WTC11 (cell line): ENCODE results near the gene THSD7B. TPM values are rescaled to one million over a fixed set of nuclear protein-coding genes. Genes with fewer than 3 reads are reported as not detected.
A peak's percentile ranks its signal among the peaks of the same experiment; 100 is the strongest.

Source experiments
- ATAC-seq: fragments of 200-7000 bp; cut with Tn5 transposase; 2 replicates; pipeline ENCODE4 v1.10.0; 2021; ENCODE audit warnings: mild to moderate bottlenecking, moderate library complexity
- CTCF ChIA-PET: fragments of 300-600 bp; sonication (Branson Sonifier 250); formaldehyde crosslinking; loops from one replicate; lab custom pipeline; 2021; ENCODE audit warnings: antibody characterized with exemption; lab: Charles Lee
- POLR2A ChIA-PET: fragments of 350-600 bp; sonication (Branson Sonifier 250); formaldehyde crosslinking; loops from one replicate; lab custom pipeline; 2021; ENCODE audit warnings: antibody characterized with exemption; lab: Charles Lee
- DNase-seq: peaks from one replicate; pipeline ENCODE4 v3.0.0; 2021; ENCODE audit warnings: low spot score
- H3K27ac Mint-ChIP-seq: 2 replicates; pipeline ENCODE4 v1.8.0; 2021; ENCODE audit warnings: mixed read lengths
- H3K27me3 Mint-ChIP-seq: 2 replicates; pipeline ENCODE4 v1.8.0; 2021; ENCODE audit warnings: low read depth, mild to moderate bottlenecking, moderate library complexity, mixed read lengths
- H3K36me3 Mint-ChIP-seq: 2 replicates; pipeline ENCODE4 v1.8.0; 2021; ENCODE audit warnings: mixed read lengths
- H3K4me1 Mint-ChIP-seq: 2 replicates; pipeline ENCODE4 v1.8.0; 2022; ENCODE audit warnings: mixed read lengths
- H3K4me3 Mint-ChIP-seq: 2 replicates; pipeline ENCODE4 v1.8.0; 2021; ENCODE audit warnings: mild to moderate bottlenecking, moderate library complexity, mixed read lengths
- H3K9me3 Mint-ChIP-seq: 2 replicates; pipeline ENCODE4 v1.8.0; 2021; ENCODE audit warnings: mixed read lengths
- ATF1 ChIP-seq: sonication (generic); formaldehyde crosslinking; IDR thresholded peaks from 2 replicates; pipeline ENCODE4 v1.8.1; 2023; ENCODE audit warnings: mild to moderate bottlenecking, moderate library complexity, missing genetic modification reagents
- ATF3 ChIP-seq: sonication (generic); formaldehyde crosslinking; conservative IDR thresholded peaks from 2 replicates; pipeline ENCODE4 v1.8.1; 2022; ENCODE audit warnings: mild to moderate bottlenecking, missing genetic modification reagents
- CREB1 ChIP-seq: sonication (generic); formaldehyde crosslinking; IDR thresholded peaks from 2 replicates; pipeline ENCODE4 v1.8.0; 2023; ENCODE audit warnings: mild to moderate bottlenecking, missing genetic modification reagents
- ESRRA ChIP-seq: sonication (generic); formaldehyde crosslinking; IDR thresholded peaks from 2 replicates; pipeline ENCODE4 v1.8.1; 2022; ENCODE audit warnings: mild to moderate bottlenecking, missing genetic modification reagents, borderline replicate concordance
- ETV6 ChIP-seq: sonication (generic); formaldehyde crosslinking; IDR thresholded peaks from 2 replicates; pipeline ENCODE4 v1.8.1; 2022; ENCODE audit warnings: mild to moderate bottlenecking, missing genetic modification reagents
- FOXJ3 ChIP-seq: sonication (generic); formaldehyde crosslinking; IDR thresholded peaks from 2 replicates; pipeline ENCODE4 v1.9.0; 2021; ENCODE audit warnings: missing genetic modification reagents, mild to moderate bottlenecking, borderline replicate concordance
- GRHL2 ChIP-seq: fragments of 250-450 bp; sonication (Bioruptor Pico); IDR thresholded peaks from 2 replicates; pipeline ENCODE4 v1.8.0; 2022; ENCODE audit warnings: mild to moderate bottlenecking, moderate library complexity; ENCODE audit not compliant: insufficient replicate concordance, severe bottlenecking
- HMGXB4 ChIP-seq: sonication (generic); formaldehyde crosslinking; IDR thresholded peaks from 2 replicates; pipeline ENCODE4 v1.8.1; 2023; ENCODE audit warnings: mild to moderate bottlenecking, moderate library complexity, missing genetic modification reagents
- JAZF1 ChIP-seq: fragments of 250-450 bp; sonication (Bioruptor Pico); IDR thresholded peaks from 2 replicates; pipeline ENCODE4 v1.9.0; 2021; ENCODE audit warnings: moderate library complexity, mild to moderate bottlenecking, inconsistent platforms
- NFE2L1 ChIP-seq: sonication (generic); formaldehyde crosslinking; IDR thresholded peaks from 2 replicates; pipeline ENCODE4 v1.8.1; 2023; ENCODE audit warnings: missing genetic modification reagents
- NR3C1 ChIP-seq: sonication (generic); formaldehyde crosslinking; conservative IDR thresholded peaks from 2 replicates; pipeline ENCODE4 v1.8.1; 2023; ENCODE audit warnings: low read depth, mild to moderate bottlenecking, missing genetic modification reagents
- OVOL2 ChIP-seq: fragments of 250-450 bp; sonication (Bioruptor Pico); IDR thresholded peaks from 2 replicates; pipeline ENCODE4 v1.9.0; 2021; ENCODE audit warnings: mild to moderate bottlenecking, borderline replicate concordance
- PRDM15 ChIP-seq: sonication (generic); formaldehyde crosslinking; IDR thresholded peaks from 2 replicates; pipeline ENCODE4 v1.8.0; 2022; ENCODE audit warnings: missing genetic modification reagents
- TEAD4 ChIP-seq: sonication (generic); formaldehyde crosslinking; IDR thresholded peaks from 2 replicates; pipeline ENCODE4 v1.8.0; 2022; ENCODE audit warnings: mild to moderate bottlenecking, missing genetic modification reagents
- TP53 ChIP-seq: sonication (generic); formaldehyde crosslinking; IDR thresholded peaks from 2 replicates; pipeline ENCODE4 v1.8.1; 2023; ENCODE audit warnings: mild to moderate bottlenecking, missing genetic modification reagents
- USF1 ChIP-seq: sonication (generic); formaldehyde crosslinking; IDR thresholded peaks from 2 replicates; pipeline ENCODE4 v1.8.0; 2022; ENCODE audit warnings: mild to moderate bottlenecking, missing genetic modification reagents
- ZNF121 ChIP-seq: sonication (generic); formaldehyde crosslinking; IDR thresholded peaks from 2 replicates; pipeline ENCODE4 v1.8.0; 2023; ENCODE audit warnings: missing genetic modification reagents
- ZNF317 ChIP-seq: sonication (generic); formaldehyde crosslinking; IDR thresholded peaks from 2 replicates; pipeline ENCODE4 v1.8.1; 2023; ENCODE audit warnings: low read depth, mild to moderate bottlenecking, moderate library complexity, missing genetic modification reagents, borderline replicate concordance
- ZNF396 ChIP-seq: fragments of 250-450 bp; sonication (Bioruptor Pico); IDR thresholded peaks from 2 replicates; pipeline ENCODE4 v1.8.0; 2021; ENCODE audit warnings: mild to moderate bottlenecking, moderate library complexity, borderline replicate concordance
- ZNF532 ChIP-seq: fragments of 250-450 bp; sonication (Bioruptor Pico); IDR thresholded peaks from 2 replicates; pipeline ENCODE4 v1.9.0; 2021; ENCODE audit warnings: mild to moderate bottlenecking, borderline replicate concordance
- ZNF671 ChIP-seq: fragments of 250-450 bp; sonication (Bioruptor Pico); IDR thresholded peaks from 2 replicates; pipeline ENCODE4 v1.8.0; 2021; ENCODE audit warnings: mild to moderate bottlenecking
- ZSCAN18 ChIP-seq: fragments of 250-450 bp; sonication (Bioruptor Pico); IDR thresholded peaks from 2 replicates; pipeline ENCODE4 v2.1.2; 2022; ENCODE audit warnings: mild to moderate bottlenecking, moderate library complexity
- total RNA-seq: library from RNA; stranded (reverse); gene quantifications from 3 replicates; pipeline ENCODE4 v1.2.3, GENCODE V29; 2021

THSD7B gene
- total RNA-seq, 1 experiment from 2014 or later, result 2.9 TPM

- POLR2A ChIA-PET, result no interaction called here
- ATAC-seq (no peak), DNase-seq (no peak)
- CTCF ChIA-PET, result no interaction called here
- H3K4me3 Mint-ChIP-seq, result no peak overlapping the region
- no peaks in the 10 kb centered on the region for H3K36me3 Mint-ChIP-seq
- TF ChIP-seq OVOL2 (CRISPR knock-in tag), result no peak
- peaks cover 18% of the 10 kb centered on the region for H3K4me1 Mint-ChIP-seq
- H3K27me3 Mint-ChIP-seq, result no peaks in the 10 kb centered on the region
- H3K9me3 Mint-ChIP-seq, result no peaks in the 10 kb centered on the region
- H3K27ac Mint-ChIP-seq, result no peak overlapping the region
Measured at GRCh38 chr2:137525132-137525531, 759.8 kb downstream of the THSD7B start.

- no peaks in the 10 kb centered on the region for H3K36me3 Mint-ChIP-seq
- peak; percentile 24; the same call in 1 of the 2 replicates for ATAC-seq
- CTCF ChIA-PET, result no interaction called here
- peaks cover 18% of the 10 kb centered on the region for H3K4me1 Mint-ChIP-seq
- TF ChIP-seq GRHL2 (CRISPR knock-in tag) (no peak), ZNF532 (CRISPR knock-in tag) (no peak), JAZF1 (CRISPR knock-in tag) (no peak), ATF3 (CRISPR knock-in tag) (no peak), ATF1 (no peak), TEAD4 (no peak), ZNF317 (CRISPR knock-in tag) (no peak), FOXJ3 (CRISPR knock-in tag) (no peak), ZNF121 (no peak), CREB1 (CRISPR knock-in tag) (no peak), TP53 (CRISPR knock-in tag) (no peak), ESRRA (no peak)
- TF ChIP-seq, all 79 proteins: peak for 0
- DNase-seq, result no peak
- Mint-ChIP-seq H3K27me3 (no peaks in the 10 kb centered on the region), H3K27ac (no peak overlapping the region), H3K4me3 (no peak overlapping the region), H3K9me3 (no peaks in the 10 kb centered on the region)
- POLR2A ChIA-PET, result no interaction called here
Measured at GRCh38 chr2:137525641-137526190, 760.4 kb downstream of the THSD7B start.

- no peak for ATAC-seq
- no peak overlapping the region for H3K4me3 Mint-ChIP-seq
- DNase-seq, result no peak
- H3K27ac Mint-ChIP-seq, result no peak overlapping the region
- ChIA-PET CTCF (no interaction called here), POLR2A (no interaction called here)
- H3K27me3 Mint-ChIP-seq, result no peaks in the 10 kb centered on the region
- no peaks in the 10 kb centered on the region for H3K36me3 Mint-ChIP-seq
- H3K9me3 Mint-ChIP-seq, result no peaks in the 10 kb centered on the region
- H3K4me1 Mint-ChIP-seq, result no peaks in the 10 kb centered on the region
- TF ChIP-seq ETV6 (CRISPR knock-in tag) (no peak), JAZF1 (CRISPR knock-in tag) (no peak), HMGXB4 (CRISPR knock-in tag) (no peak), NFE2L1 (no peak), ZNF671 (no peak), ZSCAN18 (no peak), TP53 (CRISPR knock-in tag) (no peak), PRDM15 (CRISPR knock-in tag) (no peak), USF1 (CRISPR knock-in tag) (no peak), ZNF396 (CRISPR knock-in tag) (no peak), NR3C1 (CRISPR knock-in tag) (no peak)
Measured at GRCh38 chr2:137535897-137536296, 770.6 kb downstream of the THSD7B start.
